Stimulated activated CD4-positive, alpha-beta T cell treated with anti-CD3 and anti-CD28 coated beads, Interleukin-15, amount 100 ng/mL, for 48 hours (primary cell): ENCODE results near the gene ANP32E.
"Not testable (repeated sequence)": the region's sequence is repeated elsewhere in the genome, so short reads cannot be mapped to it uniquely, and the experiment has no call there.

Source experiments
- DNase-seq, 2 donors: peaks; one replicate each; pipeline ENCODE4 v3.0.0-alpha.2; 2020; ENCODE audit warnings: low read depth in 2 of 2

Gene ANP32E

DNA sequence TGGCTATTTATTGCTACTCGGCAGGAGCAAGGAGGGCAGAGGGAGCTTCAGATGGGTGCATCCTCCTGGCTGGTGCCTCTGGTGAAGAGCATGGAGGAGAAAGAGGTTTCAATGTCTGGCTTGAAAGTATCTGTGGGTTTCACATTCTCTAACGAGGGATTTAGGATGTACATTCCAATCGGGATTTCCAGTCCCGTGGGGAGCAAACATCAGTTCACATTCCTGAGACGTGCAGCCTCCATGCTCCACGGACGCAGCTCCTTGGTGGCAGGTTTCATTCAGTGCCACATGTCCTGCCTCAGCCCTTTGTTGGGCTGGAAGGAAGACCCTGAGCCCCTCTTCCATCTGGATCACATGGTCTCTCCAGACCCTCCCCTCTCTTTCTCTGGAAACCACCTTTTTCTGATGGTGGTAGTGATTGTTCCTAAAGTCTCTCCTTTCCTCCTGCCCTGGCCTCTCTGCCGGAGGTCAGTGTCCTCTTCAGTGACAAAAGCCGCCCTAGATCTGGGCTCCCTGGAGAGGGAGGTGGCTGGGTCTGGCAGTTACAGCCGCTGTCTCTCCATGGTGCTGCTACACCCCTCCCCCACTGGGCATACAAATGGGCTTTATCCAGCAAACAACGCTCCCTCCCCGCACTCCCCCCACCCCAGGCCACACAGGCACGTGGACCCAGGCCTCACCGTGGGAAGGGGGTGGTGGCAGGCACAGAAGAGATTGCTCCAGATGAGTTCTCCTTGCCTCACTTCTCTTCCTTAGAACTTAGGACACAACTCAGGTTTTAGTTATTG lies 20.8 kb upstream of the ANP32E start:
- no peak for DNase-seq

DNA sequence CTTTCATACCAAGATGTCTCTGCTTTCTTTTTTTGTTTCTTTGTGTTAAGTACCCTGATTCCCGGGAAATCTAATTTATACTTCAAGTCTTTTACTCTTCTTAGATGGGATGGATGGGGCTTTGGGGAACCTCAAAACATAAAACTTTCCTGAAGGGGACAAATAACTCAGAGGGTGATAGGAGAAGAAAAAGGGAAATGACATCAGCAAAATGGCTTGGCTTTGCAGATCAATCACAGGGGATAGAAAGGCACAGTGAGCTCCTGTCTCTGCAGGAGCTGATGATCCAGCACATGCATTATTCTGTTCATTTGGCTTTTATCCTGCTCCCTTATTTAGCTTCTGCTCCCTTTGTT lies 20.3 kb upstream of the ANP32E start:
- no peak for DNase-seq

DNA sequence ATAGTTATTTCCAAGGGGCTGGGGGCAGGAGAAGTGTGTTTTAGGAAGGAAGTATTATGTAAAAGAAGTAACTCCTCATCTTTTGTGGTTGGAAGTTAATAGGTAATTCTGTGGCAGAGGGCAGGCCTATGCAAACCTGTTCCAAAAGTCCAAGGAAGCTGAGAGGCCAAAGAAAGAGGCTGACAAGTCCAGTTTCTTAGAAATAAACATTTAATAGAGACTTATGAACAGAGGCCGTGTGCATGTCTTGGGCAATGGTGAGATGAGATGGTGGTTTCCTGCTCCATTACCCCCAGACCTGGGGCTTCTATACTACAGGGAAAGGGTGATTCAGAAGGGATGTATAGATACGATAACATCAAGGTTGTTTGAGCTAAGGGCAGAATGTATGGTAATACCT lies 14.0 kb upstream of the ANP32E start:
- DNase-seq = no peak

DNA sequence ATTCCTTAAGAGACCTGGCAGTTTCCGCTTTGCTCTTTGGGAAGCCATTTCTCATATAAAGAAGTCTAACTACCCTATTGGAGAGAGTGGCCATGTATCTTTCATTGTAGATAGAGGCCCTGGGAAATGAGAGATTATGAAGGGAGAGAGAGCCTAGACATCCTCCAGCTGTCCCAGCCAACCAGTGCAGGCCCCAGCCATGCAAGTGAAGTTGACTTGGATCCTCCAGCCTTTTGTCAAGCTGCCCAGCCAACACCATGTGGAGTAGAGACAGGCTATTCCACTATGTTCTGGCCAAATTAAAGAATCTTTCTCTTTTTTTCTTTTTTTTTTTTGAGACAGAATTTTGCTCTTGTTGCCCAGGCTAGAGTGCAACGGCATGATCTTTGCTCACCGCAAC lies 7.1 kb upstream of the ANP32E start:
- no peak for DNase-seq

DNA sequence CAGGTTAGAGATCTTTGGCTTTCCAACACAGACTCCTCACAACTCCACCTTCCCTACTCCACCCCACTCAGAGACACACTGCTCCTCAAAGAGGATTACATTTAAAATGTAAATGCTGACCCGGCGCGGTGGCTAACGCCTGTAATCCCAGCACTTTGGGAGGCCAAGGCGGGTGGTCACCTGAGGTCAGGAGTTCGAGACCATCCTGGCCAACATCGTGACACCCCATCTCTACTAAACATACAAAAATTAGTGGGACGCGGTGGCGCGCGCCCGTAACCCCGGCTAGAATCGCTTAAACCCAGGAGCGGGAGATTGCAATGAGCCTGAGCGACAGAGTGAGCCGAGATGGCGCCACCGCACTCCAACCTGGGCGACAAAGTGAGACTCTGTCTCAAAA lies 1.8 kb upstream of the ANP32E start:
- DNase-seq = no peak

DNA sequence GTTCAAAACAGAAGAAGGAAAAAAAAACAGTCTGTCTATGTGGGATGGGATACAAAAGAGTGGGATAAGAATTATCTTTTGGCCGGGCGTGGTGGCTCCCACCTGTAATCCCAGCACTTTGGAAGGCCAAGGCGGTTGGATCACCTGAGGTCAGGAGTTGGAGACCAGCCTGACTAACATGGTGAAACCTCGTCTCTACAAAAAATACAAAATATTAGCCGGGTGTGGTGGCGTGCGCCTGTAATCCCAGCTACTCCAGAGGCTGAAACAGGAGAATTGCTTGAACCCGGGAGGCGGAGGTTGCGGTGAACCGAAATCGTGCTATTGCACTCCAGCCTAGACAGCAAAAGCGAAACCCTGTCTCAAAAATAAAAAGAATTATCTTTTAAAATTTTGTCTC lies 1.3 kb upstream of the ANP32E start:
- not testable (repeated sequence) for DNase-seq

- DNase-seq = no peak
These were observed 745 bp upstream of the ANP32E start for GRCh38 chr1:150236614-150237100.

- no peak for DNase-seq
These were observed 539 bp downstream of the ANP32E start for GRCh38 chr1:150235294-150235851.

GRCh38 chr1:150234566-150235293 lies 1.2 kb downstream of the ANP32E start:
- peak; percentile 85 to 86 for DNase-seq

GRCh38 chr1:150234309-150234565 lies 1.7 kb downstream of the ANP32E start:
- DNase-seq = no peak

GRCh38 chr1:150233359-150234308 lies 2.3 kb downstream of the ANP32E start:
- peak in 1 of 2 donors; percentile 45 for DNase-seq

DNA sequence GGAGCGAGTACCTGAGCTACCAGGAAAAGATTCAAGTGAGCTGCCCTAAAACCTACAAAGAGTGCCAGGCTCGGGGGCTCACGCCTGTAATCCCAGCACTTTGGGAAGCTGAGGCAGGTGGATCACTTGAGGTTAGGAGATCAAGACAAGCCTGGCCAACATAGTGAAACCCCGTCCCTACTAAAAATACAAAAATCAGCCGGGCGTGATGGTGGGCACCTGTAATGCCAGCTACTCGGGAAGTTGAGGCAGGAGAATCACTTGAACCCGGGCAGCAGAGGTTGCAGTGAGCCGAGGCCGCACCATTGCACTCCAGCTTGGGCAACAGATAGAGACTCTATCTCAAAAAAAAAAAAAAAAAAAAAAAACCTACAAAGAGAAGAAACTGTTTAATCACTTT lies 3.0 kb downstream of the ANP32E start:
- DNase-seq = not testable (repeated sequence)

DNA sequence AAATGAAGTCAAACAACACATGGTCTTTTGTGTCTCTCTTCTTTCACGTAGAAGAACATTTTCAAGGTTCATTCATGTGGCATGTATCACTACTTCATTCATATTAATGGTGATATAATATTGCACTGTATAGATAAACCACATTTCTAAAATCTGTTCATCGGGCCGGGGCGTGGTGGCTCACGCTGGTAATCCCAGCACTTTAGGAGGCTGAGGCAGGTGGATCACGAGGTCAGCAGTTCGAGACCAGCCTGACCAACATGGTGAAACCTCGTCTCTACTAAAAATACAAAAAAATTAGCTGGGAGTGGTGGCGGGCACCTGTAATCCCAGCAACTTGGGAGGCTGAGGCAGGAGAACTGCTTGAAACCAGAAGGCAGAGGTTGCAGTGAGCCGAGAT lies 7.7 kb downstream of the ANP32E start:
- not testable (repeated sequence) for DNase-seq

DNA sequence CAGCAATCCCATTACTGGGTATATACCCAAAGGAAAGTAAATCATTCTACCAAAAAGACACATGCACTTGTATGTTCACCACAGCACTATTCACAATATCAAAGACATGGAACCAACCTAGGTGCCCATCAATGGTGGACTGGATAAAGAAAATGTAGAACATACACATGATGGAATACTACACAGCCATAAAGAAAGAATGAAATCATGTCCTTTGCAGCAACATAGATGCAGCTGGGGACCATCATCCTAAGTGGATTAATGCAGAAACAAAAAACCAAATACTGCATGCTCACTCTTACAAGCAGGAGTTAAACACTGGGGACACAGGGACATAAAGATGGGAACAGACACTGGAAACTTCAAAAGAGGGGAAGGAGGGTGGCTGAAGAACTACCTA lies 8.7 kb downstream of the ANP32E start:
- no peak for DNase-seq

DNA sequence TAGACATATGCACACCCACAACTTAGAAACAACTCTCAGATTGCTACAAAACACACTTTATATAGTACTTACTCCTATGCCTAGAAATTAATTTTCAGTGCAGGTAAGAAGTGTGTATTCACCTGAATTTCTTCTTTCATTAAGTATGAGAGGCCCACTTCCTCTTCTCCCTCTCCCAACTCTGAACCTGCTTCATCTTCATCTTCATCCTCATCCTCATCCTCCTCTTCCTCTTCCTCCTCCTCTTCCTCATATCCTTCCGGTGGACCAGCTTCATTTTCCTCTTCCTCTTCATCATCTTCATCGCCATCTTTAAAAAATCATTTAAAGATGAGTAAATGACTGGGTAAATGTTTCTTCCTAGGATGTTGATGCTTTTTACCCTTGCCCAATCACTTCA lies 9.4 kb downstream of the ANP32E start:
- no peak for DNase-seq

DNA sequence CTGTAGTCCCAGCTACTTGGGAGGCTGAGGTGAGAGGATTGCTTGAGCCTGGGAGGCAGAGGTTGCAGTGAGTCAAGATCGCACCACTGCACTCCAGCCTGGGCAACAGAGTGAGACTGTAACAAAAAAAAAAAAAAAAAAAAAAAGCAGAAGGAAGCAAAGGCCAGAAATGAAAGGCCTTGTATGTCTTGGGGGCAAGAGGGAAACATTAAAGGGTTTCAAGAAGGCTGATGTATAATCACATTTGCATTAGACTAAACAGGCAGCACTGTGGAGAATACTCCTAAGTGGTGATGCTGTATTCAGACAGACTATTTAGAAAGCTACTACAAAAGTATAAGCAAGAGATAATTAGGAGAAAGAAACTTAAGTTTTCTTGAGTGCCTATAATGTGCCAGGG lies 10.4 kb downstream of the ANP32E start:
- no peak for DNase-seq

GRCh38 chr1:150224983-150225382 lies 10.9 kb downstream of the ANP32E start:
- no peak for DNase-seq

DNA sequence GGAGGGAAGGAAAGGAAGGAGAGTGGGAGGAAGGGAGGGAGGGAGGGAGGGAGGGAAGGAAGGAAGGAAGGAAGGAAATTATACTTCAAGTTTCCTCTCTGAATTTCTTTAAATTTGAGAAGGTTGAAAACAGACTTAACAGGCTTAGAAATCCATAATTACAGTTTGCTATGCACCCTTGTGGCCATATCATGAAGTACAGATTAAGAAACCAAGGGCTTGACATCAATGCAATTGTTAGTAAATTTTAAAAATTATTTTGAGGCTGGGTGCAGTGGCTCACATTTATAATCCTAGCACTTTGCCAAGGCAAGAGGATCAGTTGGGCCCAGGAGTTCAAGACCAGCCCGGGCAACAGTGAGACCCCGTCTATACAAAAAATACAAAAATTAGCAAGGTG lies 14.4 kb downstream of the ANP32E start:
- DNase-seq = no peak

- DNase-seq = not testable (repeated sequence)
These were observed 20.1 kb downstream of the ANP32E start for GRCh38 chr1:150215855-150216254.

DNA sequence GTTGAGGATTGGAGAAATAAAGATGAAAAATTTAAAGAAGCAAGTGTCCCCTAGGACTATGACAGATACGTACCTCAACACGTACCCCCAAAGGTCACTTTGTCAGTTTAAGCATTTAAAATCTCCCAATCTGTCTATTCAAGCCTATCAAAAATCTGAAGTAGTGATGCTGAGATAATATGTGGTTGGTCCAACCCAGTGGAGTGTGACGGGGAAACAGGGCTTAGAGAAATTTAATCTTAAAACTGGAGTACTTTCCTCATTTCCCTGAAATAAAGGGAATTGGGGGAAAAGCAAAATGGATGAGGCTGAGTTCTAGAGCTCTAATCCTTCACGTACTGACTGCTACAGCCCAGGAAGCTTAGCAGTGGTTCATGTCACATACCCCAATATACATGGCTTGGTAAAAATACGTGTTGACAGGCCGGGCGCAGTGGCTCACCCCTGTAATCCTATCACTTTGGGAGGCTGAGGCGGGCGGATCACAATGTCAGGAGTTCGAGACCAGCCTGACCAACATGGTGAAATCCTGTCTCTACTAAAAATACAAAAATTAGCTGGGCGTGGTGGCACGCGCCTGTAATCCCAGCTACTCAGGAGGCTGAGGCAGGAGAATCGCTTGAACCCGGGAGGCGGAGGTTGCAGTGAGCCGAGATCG lies 21.7 kb downstream of the ANP32E start:
- DNase-seq = not testable (repeated sequence)
